ENCODE results near the gene PAQR7. TPM values are rescaled to one million over a fixed set of nuclear protein-coding genes. Genes with fewer than 3 reads are reported as not detected.

The PAQR7 gene
- total RNA-seq, 6 experiments from 2014 or later: 16.0 to 19.5 (median 17.9) TPM

GRCh38 chr1:25834894-25835293 is 40.6 kb downstream of the PAQR7 start:
- Mint-ChIP-seq H3K27me3 (ENCODE audit: insufficient read depth) (no peaks in the 10 kb centered on the region), H3K36me3 (ENCODE audit: low read depth) (peaks cover 8% of the 10 kb centered on the region), H3K4me1 (ENCODE audit: low read depth) (0 out of 2 replicates have a peak, but pooled peaks cover 9% of the 10 kb centered on the region), H3K9me3 (no peaks in the 10 kb centered on the region), H3K27ac (no peak overlapping the region), H3K4me3 (no peak overlapping the region)
- no peak for DNase-seq
- no peak for TF ChIP-seq CTCF (IDR thresholded peaks at IDR 0.05)

GRCh38 chr1:25833158-25833557 is 42.4 kb downstream of the PAQR7 start:
- Mint-ChIP-seq H3K4me3 (no peak overlapping the region), H3K27ac (no peak overlapping the region), H3K9me3 (no peaks in the 10 kb centered on the region), H3K4me1 (ENCODE audit: low read depth) (0 out of 2 replicates have a peak, but pooled peaks cover 9% of the 10 kb centered on the region), H3K27me3 (ENCODE audit: insufficient read depth) (no peaks in the 10 kb centered on the region), H3K36me3 (ENCODE audit: low read depth) (peaks cover 17% of the 10 kb centered on the region)
- TF ChIP-seq CTCF (IDR thresholded peaks at IDR 0.05): no peak
- no peak for DNase-seq

- no peak overlapping the region for H3K27ac Mint-ChIP-seq
- no peak overlapping the region for H3K4me3 Mint-ChIP-seq
- H3K9me3 Mint-ChIP-seq: no peaks in the 10 kb centered on the region
- DNase-seq: no peak
- H3K4me1 Mint-ChIP-seq (ENCODE audit: low read depth): 0 out of 2 replicates have a peak, but pooled peaks cover 9% of the 10 kb centered on the region
- TF ChIP-seq CTCF (IDR thresholded peaks at IDR 0.05): no peak
- no peaks in the 10 kb centered on the region; the same call in 1 of the 2 replicates for H3K27me3 Mint-ChIP-seq (ENCODE audit: insufficient read depth)
- peaks cover 17% of the 10 kb centered on the region for H3K36me3 Mint-ChIP-seq (ENCODE audit: low read depth)
These were observed 43.0 kb downstream of the PAQR7 start for GRCh38 chr1:25832336-25833037.

- no peak for TF ChIP-seq CTCF (IDR thresholded peaks at IDR 0.05)
- H3K4me1 Mint-ChIP-seq (ENCODE audit: low read depth): 0 out of 2 replicates have a peak, but pooled peaks cover 7% of the 10 kb centered on the region
These were observed 43.8 kb downstream of the PAQR7 start for GRCh38 chr1:25831569-25832196.

GRCh38 chr1:25829046-25829445 is 46.5 kb downstream of the PAQR7 start:
- Mint-ChIP-seq H3K36me3 (ENCODE audit: low read depth) (peaks cover 15% of the 10 kb centered on the region), H3K27ac (no peak overlapping the region), H3K4me3 (no peak overlapping the region), H3K4me1 (ENCODE audit: low read depth) (peaks cover 5% of the 10 kb centered on the region; the same call in 1 of the 2 replicates), H3K9me3 (no peaks in the 10 kb centered on the region), H3K27me3 (ENCODE audit: insufficient read depth) (no peaks in the 10 kb centered on the region; the same call in 1 of the 2 replicates)
- no peak for DNase-seq
- TF ChIP-seq CTCF (IDR thresholded peaks at IDR 0.05): no peak

More at GRCh38 chr1:25831569-25832196, 43.8 kb downstream of the PAQR7 start:
- Mint-ChIP-seq H3K36me3 (ENCODE audit: low read depth) (peaks cover 17% of the 10 kb centered on the region), H3K4me3 (no peak overlapping the region), H3K27me3 (ENCODE audit: insufficient read depth) (no peaks in the 10 kb centered on the region; the same call in 1 of the 2 replicates), H3K9me3 (no peaks in the 10 kb centered on the region), H3K27ac (no peak overlapping the region)
- DNase-seq: no peak
